Breast epithelium (tissue), 4 donors: ENCODE measurements around the gene ARHGAP21. TPM values are rescaled to one million over a fixed set of nuclear protein-coding genes. Genes with fewer than 3 reads are reported as not detected.
"Not testable (repeated sequence)": the region's sequence is repeated elsewhere in the genome, so short reads cannot be mapped to it uniquely, and the experiment has no call there.

Experiments
- DNase-seq, 2 donors: peaks; one replicate each; pipeline ENCODE4 v3.0.0-alpha.2; 2019; ENCODE audit warnings: low spot score in 2 of 2
- H3K27ac ChIP-seq, 2 donors: fragments of 200-600 bp; sonication (generic) in 1 of 2; one replicate each; pipeline ENCODE4 v1.5.1; 2016 to 2019; ENCODE audit warnings: mild to moderate bottlenecking in 1 of 2
- H3K27me3 ChIP-seq, 2 donors: fragments of 200-600 bp; sonication (generic) in 1 of 2; one replicate each; pipeline versions ENCODE4 v1.5.1 to v1.6.0; 2017 to 2019; ENCODE audit warnings: control low read depth in 1 of 2, mild to moderate bottlenecking in 1 of 2
- H3K36me3 ChIP-seq: fragments of 200-600 bp; one replicate; pipeline ENCODE4 v1.5.1; 2019
- H3K4me1 ChIP-seq, 2 donors: fragments of 200-600 bp; sonication (generic); one replicate each; pipeline ENCODE4 v1.5.1; 2016 to 2019; ENCODE audit warnings: control low read depth in 1 of 2
- H3K4me3 ChIP-seq, 3 donors: fragments of 200-600 bp; sonication (generic); 1 replicate in 2 of 3; 2 replicates in 1 of 3; pipeline ENCODE4 v1.5.1; 2016 to 2019; ENCODE audit warnings: mild to moderate bottlenecking in 3 of 3, moderate library complexity in 2 of 3
- H3K9me3 ChIP-seq, 2 donors: fragments of 200-600 bp; sonication (generic) in 1 of 2; one replicate each; pipeline ENCODE4 v1.5.1; 2016 to 2019; ENCODE audit warnings: control low read depth in 1 of 2
- POLR2A ChIP-seq: fragments of 450-650 bp; IDR thresholded peaks from one replicate; pipeline ENCODE4 v1.6.1; 2016; ENCODE audit warnings: antibody characterized with exemption, mild to moderate bottlenecking, moderate library complexity
- POLR2AphosphoS5 ChIP-seq, 3 donors: sonication (generic); formaldehyde crosslinking; IDR thresholded peaks; one replicate each; pipeline ENCODE4 v1.6.1; 2017; ENCODE audit warnings: antibody characterized with exemption in 3 of 3
- intact Hi-C: fragments of 100-400 bp; cut with DNase I; formaldehyde crosslinking; loops from one replicate; pipeline ENCODE4 v1.15.1; 2023; ENCODE audit warnings: low total_unique reads
- total RNA-seq, 3 donors: library from RNA; depleted of rRNA; stranded (reverse); fragments of >200 nt; gene quantifications; one replicate each; pipeline ENCODE4 v1.1.0, GENCODE V29; 2016
- TF ChIP-seq, protein P1 (sequence below), 3 donors: fragments of 450-650 bp; IDR thresholded peaks; one replicate each; pipeline ENCODE4 v1.5.1; 2016 to 2017; ENCODE audit warnings: antibody characterized with exemption in 3 of 3, mild to moderate bottlenecking in 3 of 3, moderate library complexity in 3 of 3

The ARHGAP21 gene
- total RNA-seq, 3 donors from 2014 or later = 67.5 to 203 (median 105) TPM

- H3K4me3 ChIP-seq, DNase-seq, H3K36me3 ChIP-seq, intact Hi-C loops, H3K27me3 ChIP-seq, H3K4me1 ChIP-seq, H3K9me3 ChIP-seq, H3K27ac ChIP-seq: not testable (repeated sequence)
These were observed 104.2 kb downstream of the ARHGAP21 start for GRCh38 chr10:24619291-24619993.

DNA sequence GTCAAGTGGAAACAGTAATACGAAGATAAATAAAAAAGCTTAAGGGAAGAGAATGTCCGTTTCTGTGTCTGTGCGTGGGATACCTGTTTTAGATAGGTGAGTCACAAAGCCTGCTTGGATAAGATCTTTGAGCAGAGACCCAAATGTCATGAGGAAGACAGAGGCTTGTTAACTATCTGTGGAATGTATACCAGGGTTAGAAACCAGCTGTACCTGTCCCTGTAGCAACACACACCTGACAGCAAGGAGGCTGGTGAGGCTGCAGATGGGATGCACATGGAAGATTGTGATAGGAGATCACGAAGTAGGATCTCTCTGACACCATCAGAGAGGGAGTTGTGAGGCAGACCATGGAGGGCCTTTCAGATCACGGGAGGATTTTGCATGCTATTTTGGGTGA, 105.3 kb downstream of the ARHGAP21 start:
- TF ChIP-seq, protein P1, sequence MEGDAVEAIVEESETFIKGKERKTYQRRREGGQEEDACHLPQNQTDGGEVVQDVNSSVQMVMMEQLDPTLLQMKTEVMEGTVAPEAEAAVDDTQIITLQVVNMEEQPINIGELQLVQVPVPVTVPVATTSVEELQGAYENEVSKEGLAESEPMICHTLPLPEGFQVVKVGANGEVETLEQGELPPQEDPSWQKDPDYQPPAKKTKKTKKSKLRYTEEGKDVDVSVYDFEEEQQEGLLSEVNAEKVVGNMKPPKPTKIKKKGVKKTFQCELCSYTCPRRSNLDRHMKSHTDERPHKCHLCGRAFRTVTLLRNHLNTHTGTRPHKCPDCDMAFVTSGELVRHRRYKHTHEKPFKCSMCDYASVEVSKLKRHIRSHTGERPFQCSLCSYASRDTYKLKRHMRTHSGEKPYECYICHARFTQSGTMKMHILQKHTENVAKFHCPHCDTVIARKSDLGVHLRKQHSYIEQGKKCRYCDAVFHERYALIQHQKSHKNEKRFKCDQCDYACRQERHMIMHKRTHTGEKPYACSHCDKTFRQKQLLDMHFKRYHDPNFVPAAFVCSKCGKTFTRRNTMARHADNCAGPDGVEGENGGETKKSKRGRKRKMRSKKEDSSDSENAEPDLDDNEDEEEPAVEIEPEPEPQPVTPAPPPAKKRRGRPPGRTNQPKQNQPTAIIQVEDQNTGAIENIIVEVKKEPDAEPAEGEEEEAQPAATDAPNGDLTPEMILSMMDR (IDR thresholded peaks at IDR 0.05) = no peak
- no peak for TF ChIP-seq POLR2A
- DNase-seq = no peak
- intact Hi-C loops = no loop called here
- no peaks in the 10 kb centered on the region for H3K9me3 ChIP-seq
- H3K27ac ChIP-seq = no peak overlapping the region
- H3K36me3 ChIP-seq = no peaks in the 10 kb centered on the region
- no peaks in the 10 kb centered on the region for H3K4me1 ChIP-seq
- no peak overlapping the region for H3K4me3 ChIP-seq
- H3K27me3 ChIP-seq = no peaks in the 10 kb centered on the region

DNA sequence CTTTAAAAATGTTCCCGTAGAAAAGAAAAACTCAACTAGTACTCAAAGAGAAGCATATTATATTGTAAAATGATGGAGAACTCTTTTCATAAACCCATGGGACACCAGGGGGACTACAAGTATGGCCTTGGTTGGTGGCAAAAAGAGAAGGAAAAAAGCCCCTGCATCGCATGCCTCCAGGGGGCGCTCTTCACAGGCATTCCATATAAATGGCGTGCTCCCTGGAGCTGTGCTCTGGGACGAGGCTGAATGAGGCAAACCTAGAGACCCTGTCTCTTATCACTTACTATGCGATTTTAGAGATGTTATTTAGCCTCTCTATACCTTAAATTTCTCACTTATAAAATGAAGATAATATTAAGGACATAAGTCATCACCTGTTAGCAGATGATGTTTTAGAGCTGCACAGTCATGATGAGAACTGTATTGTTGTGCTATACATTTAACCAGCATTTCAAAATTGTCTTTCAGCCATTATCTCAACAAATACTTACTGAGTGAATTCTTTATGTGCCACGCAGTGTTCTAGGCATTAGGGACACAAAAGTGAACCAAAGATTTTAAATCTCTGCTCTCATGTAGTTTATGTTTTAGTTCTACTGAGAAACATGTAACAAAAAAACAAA, 105.8 kb downstream of the ARHGAP21 start:
- TF ChIP-seq, protein P1 (IDR thresholded peaks at IDR 0.05) = peak; percentile 32 to 48 (median 36)
- TF ChIP-seq POLR2A = no peak
- no peak for TF ChIP-seq POLR2AphosphoS5 (IDR thresholded peaks at IDR 0.05)
- no peak for DNase-seq
- no peaks in the 10 kb centered on the region for H3K36me3 ChIP-seq

GRCh38 chr10:24616536-24616935, 107.2 kb downstream of the ARHGAP21 start:
- intact Hi-C loops = no loop called here

More for the DNA sequence above, 105.8 kb downstream of the ARHGAP21 start:
- intact Hi-C loops = no loop called here
- Histone ChIP-seq H3K4me1 (no peaks in the 10 kb centered on the region), H3K27ac (no peak overlapping the region), H3K4me3 (no peak overlapping the region), H3K9me3 (no peaks in the 10 kb centered on the region), H3K27me3 (no peaks in the 10 kb centered on the region)

GRCh38 chr10:24606021-24606420, 117.7 kb downstream of the ARHGAP21 start:
- Histone ChIP-seq H3K4me1 (no peaks in the 10 kb centered on the region), H3K4me3 (no peak overlapping the region), H3K9me3 (no peaks in the 10 kb centered on the region), H3K27ac (no peak overlapping the region), H3K27me3 (no peaks in the 10 kb centered on the region), H3K36me3 (no peaks in the 10 kb centered on the region)
- intact Hi-C loops = no loop called here
- TF ChIP-seq, protein P1 (IDR thresholded peaks at IDR 0.05) = no peak
- no peak for TF ChIP-seq POLR2AphosphoS5 (IDR thresholded peaks at IDR 0.05)
- no peak for TF ChIP-seq POLR2A
- DNase-seq = no peak

More at GRCh38 chr10:24616536-24616935, 107.2 kb downstream of the ARHGAP21 start:
- Histone ChIP-seq H3K27me3 (no peaks in the 10 kb centered on the region), H3K9me3 (no peaks in the 10 kb centered on the region), H3K4me3 (no peak overlapping the region), H3K27ac (no peak overlapping the region), H3K36me3 (no peaks in the 10 kb centered on the region), H3K4me1 (no peaks in the 10 kb centered on the region)
- no peak for DNase-seq
- TF ChIP-seq POLR2AphosphoS5 (IDR thresholded peaks at IDR 0.05) (no peak), POLR2A (no peak)
- TF ChIP-seq, protein P1 (IDR thresholded peaks at IDR 0.05) = no peak
